ENCODE data around the gene SIPA1L3.

GRCh38 chr19:38032151-38032550 is 125.1 kb downstream of the SIPA1L3 start:
- no peak for TF ChIP-seq CTCF (IDR thresholded peaks at IDR 0.05)
- TF ChIP-seq POLR2A (IDR thresholded peaks at IDR 0.05): no peak
